Fibroblast of peridontal ligament (primary cell): ENCODE results near the gene KHDRBS2.

Experiments used
- DNase-seq: peaks from one replicate; pipeline ENCODE4 v3.0.0-alpha.2; 2010; ENCODE audit errors: extremely low read depth

KHDRBS2 gene

GRCh38 chr6:62175195-62175594, 110.8 kb downstream of the KHDRBS2 start:
- no peak for DNase-seq

GRCh38 chr6:62174548-62174947, 111.5 kb downstream of the KHDRBS2 start:
- DNase-seq = no peak

- DNase-seq = no peak
Measured at GRCh38 chr6:62167736-62168135, 118.3 kb downstream of the KHDRBS2 start.

- no peak for DNase-seq
Measured at GRCh38 chr6:62162858-62163257, 123.2 kb downstream of the KHDRBS2 start.

- DNase-seq = no peak
Measured at GRCh38 chr6:62152796-62153195, 133.2 kb downstream of the KHDRBS2 start.

GRCh38 chr6:62150048-62150663, 135.9 kb downstream of the KHDRBS2 start:
- DNase-seq = peak; percentile 0

- no peak for DNase-seq
Measured at GRCh38 chr6:62146954-62147853, 138.8 kb downstream of the KHDRBS2 start.

GRCh38 chr6:62129127-62129526, 156.9 kb downstream of the KHDRBS2 start:
- DNase-seq = no peak

- no peak for DNase-seq
Measured at GRCh38 chr6:62119401-62119800, 166.6 kb downstream of the KHDRBS2 start.

- no peak for DNase-seq
Measured at GRCh38 chr6:62103186-62103859, 182.7 kb downstream of the KHDRBS2 start.

GRCh38 chr6:62102387-62102786, 183.6 kb downstream of the KHDRBS2 start:
- no peak for DNase-seq

GRCh38 chr6:62090442-62091229, 195.4 kb downstream of the KHDRBS2 start:
- no peak for DNase-seq

GRCh38 chr6:62089781-62090180, 196.2 kb downstream of the KHDRBS2 start:
- DNase-seq = no peak

GRCh38 chr6:62086047-62086446, 200.0 kb downstream of the KHDRBS2 start:
- no peak for DNase-seq

- no peak for DNase-seq
Measured at GRCh38 chr6:62075869-62076268, 210.2 kb downstream of the KHDRBS2 start.

GRCh38 chr6:62059901-62060300, 226.1 kb downstream of the KHDRBS2 start:
- DNase-seq = no peak

- DNase-seq = no peak
Measured at GRCh38 chr6:62057300-62057699, 228.7 kb downstream of the KHDRBS2 start.

GRCh38 chr6:62045502-62045901, 240.5 kb downstream of the KHDRBS2 start:
- DNase-seq = no peak

GRCh38 chr6:62043084-62043483, 242.9 kb downstream of the KHDRBS2 start:
- no peak for DNase-seq

GRCh38 chr6:62042429-62042828, 243.6 kb downstream of the KHDRBS2 start:
- no peak for DNase-seq

GRCh38 chr6:62039605-62040004, 246.4 kb downstream of the KHDRBS2 start:
- DNase-seq = no peak

GRCh38 chr6:62037445-62037844, 248.6 kb downstream of the KHDRBS2 start:
- no peak for DNase-seq
